ENCODE measurements around the gene AJAP1. TPM values are rescaled to one million over a fixed set of nuclear protein-coding genes. Genes with fewer than 3 reads are reported as not detected.

The AJAP1 gene
- total and polyA plus RNA-seq, 2 donors (not counting 1 experiment from before 2014, with no cell fraction given), result not detected

DNA sequence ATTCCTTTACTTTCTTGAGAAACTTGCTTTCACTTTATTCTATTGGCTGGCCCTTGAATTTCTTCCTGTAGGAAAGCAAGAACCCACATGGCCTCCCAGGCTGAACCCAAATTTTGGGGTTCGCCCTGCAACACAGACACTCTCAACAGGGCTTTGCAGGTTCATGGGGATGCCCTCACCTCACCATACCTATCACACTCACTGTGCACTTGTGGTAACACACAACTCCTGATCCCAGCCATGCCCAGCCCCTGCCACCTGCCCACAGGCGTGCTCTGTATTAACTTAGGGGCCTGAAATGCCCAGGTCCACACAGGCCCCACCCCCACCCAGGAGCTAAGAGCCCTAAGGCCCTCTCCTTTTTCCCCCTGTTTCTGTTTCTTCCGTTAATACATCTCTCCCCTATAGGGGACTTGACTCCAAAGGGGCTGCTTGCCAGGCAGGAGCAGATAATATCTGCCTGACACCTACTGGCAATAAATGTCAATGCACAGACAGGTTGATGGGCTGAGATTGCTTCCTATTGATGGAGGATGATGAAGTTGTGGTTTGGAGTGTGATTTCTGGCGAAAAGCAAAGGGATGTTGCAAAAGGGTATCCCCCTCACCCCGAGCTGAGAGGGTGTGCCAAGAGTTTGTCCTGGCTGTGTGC is 171.5 kb downstream of the AJAP1 start:
- intact Hi-C loops (cut with micrococcal nuclease), result loop anchor here (10.0 kb wide), 1 partner anchor 171 kb away; the partner anchor contains the start of gene AJAP1
- H3K9me3 ChIP-seq (ENCODE audit: control extremely low read depth in 1 of 3, control insufficient read depth in 2 of 3, insufficient read depth in 1 of 3, low read length in 2 of 3), result peaks cover 0 to 8% (median 0%) of the 10 kb centered on the region in 3 donors
- H3K27me3 ChIP-seq (replicated peaks in 1 of 4; ENCODE audit: control extremely low read depth in 1 of 4, control insufficient read depth in 3 of 4, insufficient read depth in 4 of 4, low read length in 3 of 4), result peaks cover 0 to 4% (median 0%) of the 10 kb centered on the region in 4 experiments
- TF ChIP-seq EZH2 (IDR thresholded peaks at IDR 0.05; ENCODE audit: borderline replicate concordance, insufficient read depth, low read depth, low read length, poor library complexity, severe bottlenecking) (no peak), CTCF (IDR thresholded peaks at IDR 0.05) (peak; percentile 46)
- ATAC-seq (ENCODE audit: low read depth), result no peak
- ChIA-PET POLR2A (no interaction called here), CTCF (interaction anchor here (1.1 kb wide), 1 partner anchor 918 kb away, joined by 3 read pairs; no protein-coding TSS in a partner anchor)
- H3K27ac Mint-ChIP-seq, result no peak overlapping the region
- no peak overlapping the region for H3K4me2 ChIP-seq (replicated peaks; ENCODE audit: low read depth, low read length, poor library complexity, severe bottlenecking)
- peaks cover 5% of the 10 kb centered on the region for H3K27me3 Mint-ChIP-seq
- WGBS (ENCODE audit: insufficient coverage), result 47% methylated on average over 4 of the region's 5 CpGs
- peak; percentile 52 for DNase-seq
- no peak overlapping the region for H3K9ac ChIP-seq (ENCODE audit: low read length)
- H3K27ac ChIP-seq (ENCODE audit: low read length in 2 of 2), result no peak overlapping the region
- no peaks in the 10 kb centered on the region for H3K4me1 ChIP-seq (ENCODE audit: control insufficient read depth in 2 of 2, insufficient read depth in 2 of 2, low read length in 2 of 2)
- H3K9me3 Mint-ChIP-seq (ENCODE audit: insufficient read depth), result no peaks in the 10 kb centered on the region
- no peaks in the 10 kb centered on the region for H4K20me1 ChIP-seq (ENCODE audit: control insufficient read depth, insufficient read depth, low read length, poor library complexity, severe bottlenecking)
- H3K4me3 Mint-ChIP-seq, result no peak overlapping the region
- H3K79me2 ChIP-seq (ENCODE audit: control insufficient read depth, insufficient read depth, low read length), result no peaks in the 10 kb centered on the region
- H2AFZ ChIP-seq (ENCODE audit: insufficient read depth, low read depth, low read length, poor library complexity, severe bottlenecking), result no peak overlapping the region
- no peaks in the 10 kb centered on the region for H3K4me1 Mint-ChIP-seq
- no peaks in the 10 kb centered on the region for H3K36me3 ChIP-seq (replicated peaks in 1 of 2; ENCODE audit: control extremely low read depth in 1 of 2, control insufficient read depth in 1 of 2, extremely low read depth in 1 of 2, insufficient read depth in 2 of 2, low read length in 1 of 2)
- H3K4me3 ChIP-seq (ENCODE audit: control extremely low read depth in 1 of 5, extremely low read depth in 1 of 5, insufficient read depth in 1 of 5, low read depth in 2 of 5, low read length in 4 of 5), result no peak overlapping the region

- H3K27ac Mint-ChIP-seq, result no peak overlapping the region
- Histone ChIP-seq H3K4me2 (replicated peaks; ENCODE audit: low read depth, low read length, poor library complexity, severe bottlenecking) (no peak overlapping the region), H3K4me1 (ENCODE audit: control insufficient read depth in 2 of 2, insufficient read depth in 2 of 2, low read length in 2 of 2) (no peaks in the 10 kb centered on the region), H2AFZ (ENCODE audit: insufficient read depth, low read depth, low read length, poor library complexity, severe bottlenecking) (no peak overlapping the region), H3K4me3 (ENCODE audit: control extremely low read depth in 1 of 5, extremely low read depth in 1 of 5, insufficient read depth in 1 of 5, low read depth in 2 of 5, low read length in 4 of 5) (no peak overlapping the region), H3K9me3 (ENCODE audit: control extremely low read depth in 1 of 3, control insufficient read depth in 2 of 3, insufficient read depth in 1 of 3, low read length in 2 of 3) (peaks cover 0 to 9% (median 0%) of the 10 kb centered on the region in 3 donors), H3K36me3 (replicated peaks in 1 of 2; ENCODE audit: control extremely low read depth in 1 of 2, control insufficient read depth in 1 of 2, extremely low read depth in 1 of 2, insufficient read depth in 2 of 2, low read length in 1 of 2) (no peaks in the 10 kb centered on the region), H3K27me3 (replicated peaks in 1 of 4; ENCODE audit: control extremely low read depth in 1 of 4, control insufficient read depth in 3 of 4, insufficient read depth in 4 of 4, low read length in 3 of 4) (peaks cover 0 to 4% (median 0%) of the 10 kb centered on the region in 4 experiments), H3K79me2 (ENCODE audit: control insufficient read depth, insufficient read depth, low read length) (no peaks in the 10 kb centered on the region), H3K27ac (ENCODE audit: low read length in 2 of 2) (no peak overlapping the region), H3K9ac (ENCODE audit: low read length) (no peak overlapping the region), H4K20me1 (ENCODE audit: control insufficient read depth, insufficient read depth, low read length, poor library complexity, severe bottlenecking) (no peaks in the 10 kb centered on the region)
- no peak overlapping the region for H3K4me3 Mint-ChIP-seq
- TF ChIP-seq CTCF (IDR thresholded peaks at IDR 0.05), result no peak
- no peak for TF ChIP-seq EZH2 (IDR thresholded peaks at IDR 0.05; ENCODE audit: borderline replicate concordance, insufficient read depth, low read depth, low read length, poor library complexity, severe bottlenecking)
- H3K4me1 Mint-ChIP-seq, result no peaks in the 10 kb centered on the region
- peaks cover 6% of the 10 kb centered on the region for H3K9me3 Mint-ChIP-seq (ENCODE audit: insufficient read depth)
- H3K27me3 Mint-ChIP-seq, result peaks cover 9% of the 10 kb centered on the region
- ATAC-seq (ENCODE audit: low read depth), result no peak
- ChIA-PET POLR2A (no interaction called here), CTCF (no interaction called here)
- intact Hi-C loops (cut with micrococcal nuclease), result no loop called here
- DNase-seq, result no peak
- WGBS (ENCODE audit: insufficient coverage), result 58% methylated on average over 3 of the region's 6 CpGs
These were observed 176.3 kb downstream of the AJAP1 start for GRCh38 chr1:4830707-4831106.

Data from B cell (primary cell).